OCI-LY7 (cell line): Measurements from ENCODE around the gene DRGX. TPM values are rescaled to one million over a fixed set of nuclear protein-coding genes. Genes with fewer than 3 reads are reported as not detected.

ENCODE experiments used
- BruUV-seq: library from RNA; stranded (reverse); fragments of 400-500 nt; replicated peaks from 2 replicates; lab custom pipeline; 2021; lab: Mats Ljungman, UMichigan
- CTCF ChIA-PET: fragments of 300-600 bp; sonication (Branson Sonifier 250); formaldehyde crosslinking; loops from one replicate; lab custom pipeline; 2022; ENCODE audit warnings: antibody characterized with exemption; ENCODE audit not compliant: unreplicated experiment; lab: Charles Lee
- POLR2A ChIA-PET: fragments of 300-600 bp; sonication (Branson Sonifier 250); formaldehyde crosslinking; loops from one replicate; lab custom pipeline; 2022; ENCODE audit warnings: antibody characterized with exemption; lab: Charles Lee
- DNase-seq: peaks from one replicate; pipeline ENCODE4 v3.0.0-alpha.2; 2015; ENCODE audit warnings: low spot score
- H2AFZ ChIP-seq: fragments of 200-600 bp; sonication (generic), shearing (Covaris generic); 2 replicates; pipeline ENCODE4 v1.6.1; 2014; ENCODE audit warnings: mild to moderate bottlenecking, antibody characterized with exemption, low read length, moderate library complexity
- H3K27ac ChIP-seq: fragments of 200-600 bp; sonication (generic); 2 replicates; pipeline ENCODE4 v1.5.1; 2014; ENCODE audit warnings: mixed run types, low read depth, mild to moderate bottlenecking, moderate library complexity, low read length, inconsistent platforms; ENCODE audit not compliant: poor library complexity, severe bottlenecking
- H3K36me3 ChIP-seq: fragments of 200-600 bp; sonication (generic); 2 replicates; pipeline ENCODE4 v1.6.1; 2014; ENCODE audit warnings: mild to moderate bottlenecking, antibody characterized with exemption, low read length, moderate library complexity, mixed read lengths; ENCODE audit not compliant: insufficient read depth
- H3K4me1 ChIP-seq: fragments of 200-600 bp; sonication (generic); 2 replicates; pipeline ENCODE4 v1.5.1; 2014; ENCODE audit warnings: mild to moderate bottlenecking, low read length; ENCODE audit not compliant: insufficient read depth, poor library complexity, severe bottlenecking
- H3K4me2 ChIP-seq: fragments of 200-600 bp; sonication (generic); 2 replicates; pipeline ENCODE4 v1.6.1; 2014; ENCODE audit warnings: mild to moderate bottlenecking, low read length
- H3K4me3 ChIP-seq: fragments of 200-600 bp; sonication (generic); 2 replicates; pipeline ENCODE4 v1.5.1; 2014; ENCODE audit warnings: mild to moderate bottlenecking, low read depth, low read length; ENCODE audit not compliant: poor library complexity, severe bottlenecking
- H3K79me2 ChIP-seq: fragments of 200-600 bp; sonication (generic); 2 replicates; pipeline ENCODE4 v1.6.1; 2016; ENCODE audit warnings: low read depth, mild to moderate bottlenecking, low read length, moderate library complexity, mixed read lengths; ENCODE audit not compliant: insufficient read depth
- H3K9me2 ChIP-seq: fragments of 200-600 bp; sonication (generic); 2 replicates; pipeline ENCODE4 v1.6.1; 2016; ENCODE audit warnings: mild to moderate bottlenecking, low read length, mixed read lengths; ENCODE audit not compliant: insufficient read depth
- H3K9me3 ChIP-seq: fragments of 200-600 bp; sonication (generic); 2 replicates; pipeline ENCODE4 v1.6.1; 2014; ENCODE audit warnings: mild to moderate bottlenecking, mixed run types, low read length, mixed read lengths
- H4K20me1 ChIP-seq: fragments of 200-600 bp; sonication (generic); 2 replicates; pipeline ENCODE4 v1.6.1; 2014; ENCODE audit warnings: mild to moderate bottlenecking, antibody characterized with exemption, low read length, moderate library complexity, mixed read lengths; ENCODE audit not compliant: insufficient read depth
- CTCF ChIP-seq: fragments of 200-600 bp; sonication (generic); conservative IDR thresholded peaks from 2 replicates; pipeline ENCODE4 v1.5.1; 2014; ENCODE audit warnings: mild to moderate bottlenecking, antibody characterized with exemption, low read length, moderate library complexity, mixed read lengths
- EZH2phosphoT487 ChIP-seq: fragments of 200-600 bp; sonication (generic); IDR thresholded peaks from 2 replicates; pipeline ENCODE4 v1.6.1; 2018; ENCODE audit warnings: low read depth, borderline replicate concordance, mild to moderate bottlenecking, mixed run types, antibody characterized with exemption, low read length, moderate library complexity, mixed read lengths
- intact Hi-C: fragments of 100-400 bp; cut with micrococcal nuclease; formaldehyde crosslinking; loops from one replicate; pipeline ENCODE4 v1.10.0; 2022; ENCODE audit not compliant: unreplicated experiment
- total RNA-seq, 2 experiments: library from RNA; depleted of rRNA in 1 of 2; stranded (reverse); fragments of >200 nt in 1 of 2; shearing (Covaris generic) in 1 of 2; gene quantifications; 2 replicates each; pipeline ENCODE4 v1.2.3, GENCODE V29; 2014 to 2022

Gene DRGX
- total RNA-seq, 2 experiments from 2014 or later: not detected

GRCh38 chr10:49325131-49325915 lies 70.6 kb downstream of the DRGX start:
- ChIA-PET POLR2A (no interaction called here), CTCF (no interaction called here)
- no peak overlapping the region for H3K4me2 ChIP-seq
- no peak overlapping the region for H3K4me3 ChIP-seq
- no peak for DNase-seq
- BruUV-seq: no TSS peak
- H3K27ac ChIP-seq: no peak overlapping the region
- H3K36me3 ChIP-seq: no peaks in the 10 kb centered on the region
- no peaks in the 10 kb centered on the region for H3K79me2 ChIP-seq
- H2AFZ ChIP-seq: no peak overlapping the region
- no peaks in the 10 kb centered on the region for H3K9me3 ChIP-seq
- no peaks in the 10 kb centered on the region for H4K20me1 ChIP-seq
- TF ChIP-seq EZH2phosphoT487 (no peak), CTCF (no peak)
- no peaks in the 10 kb centered on the region for H3K9me2 ChIP-seq
- no peaks in the 10 kb centered on the region for H3K4me1 ChIP-seq
- intact Hi-C loops: no loop called here

DNA sequence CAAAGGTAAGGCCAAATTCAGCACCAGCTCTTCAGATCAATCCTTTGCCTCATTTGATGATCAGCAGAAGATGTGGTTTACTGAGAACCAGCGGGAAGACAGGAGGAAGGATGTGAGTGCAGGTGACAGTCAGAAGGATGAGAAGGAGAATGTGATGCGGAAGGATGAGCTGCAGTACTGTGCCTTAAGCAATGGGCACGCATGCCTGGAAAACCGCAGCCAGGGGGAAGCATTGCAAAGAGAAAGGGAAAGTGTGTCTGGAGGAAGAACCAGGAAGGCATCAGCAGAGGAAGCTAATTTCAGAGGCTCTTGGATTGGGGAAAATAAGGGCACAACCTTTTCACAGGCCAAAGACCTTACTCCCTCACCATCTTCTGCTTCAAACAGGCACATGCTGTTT lies 71.2 kb downstream of the DRGX start:
- TF ChIP-seq EZH2phosphoT487 (no peak), CTCF (no peak)
- no TSS peak for BruUV-seq
- no peaks in the 10 kb centered on the region for H3K9me2 ChIP-seq
- POLR2A ChIA-PET: no interaction called here
- H3K27ac ChIP-seq: no peak overlapping the region
- no peaks in the 10 kb centered on the region for H3K36me3 ChIP-seq
- intact Hi-C loops: no loop called here
- H3K4me2 ChIP-seq: no peak overlapping the region
- H3K9me3 ChIP-seq: no peaks in the 10 kb centered on the region
- H4K20me1 ChIP-seq: no peaks in the 10 kb centered on the region
- no peaks in the 10 kb centered on the region for H3K79me2 ChIP-seq
- CTCF ChIA-PET: no interaction called here
- no peak for DNase-seq
- no peak overlapping the region for H3K4me3 ChIP-seq
- no peak overlapping the region for H2AFZ ChIP-seq
- no peaks in the 10 kb centered on the region for H3K4me1 ChIP-seq

- H3K4me3 ChIP-seq: no peak overlapping the region
- intact Hi-C loops: no loop called here
- H3K36me3 ChIP-seq: no peaks in the 10 kb centered on the region
- no TSS peak for BruUV-seq
- no peaks in the 10 kb centered on the region for H3K79me2 ChIP-seq
- TF ChIP-seq EZH2phosphoT487: no peak
- TF ChIP-seq CTCF: no peak
- no peaks in the 10 kb centered on the region for H3K4me1 ChIP-seq
- H3K9me3 ChIP-seq: no peaks in the 10 kb centered on the region
- no peak overlapping the region for H3K4me2 ChIP-seq
- no peak for DNase-seq
- ChIA-PET POLR2A (no interaction called here), CTCF (no interaction called here)
- H3K27ac ChIP-seq: no peak overlapping the region
- no peaks in the 10 kb centered on the region for H3K9me2 ChIP-seq
- no peak overlapping the region for H2AFZ ChIP-seq
- no peaks in the 10 kb centered on the region for H4K20me1 ChIP-seq
Measured at GRCh38 chr10:49323896-49324270, 72.0 kb downstream of the DRGX start.
